Measurements from ENCODE around the gene PLCH1. TPM values are rescaled to one million over a fixed set of nuclear protein-coding genes. Genes with fewer than 3 reads are reported as not detected.

The PLCH1 gene
- total RNA-seq, 4 donors from 2014 or later, result 0.19 to 2.1 (median 0.28) TPM

DNA sequence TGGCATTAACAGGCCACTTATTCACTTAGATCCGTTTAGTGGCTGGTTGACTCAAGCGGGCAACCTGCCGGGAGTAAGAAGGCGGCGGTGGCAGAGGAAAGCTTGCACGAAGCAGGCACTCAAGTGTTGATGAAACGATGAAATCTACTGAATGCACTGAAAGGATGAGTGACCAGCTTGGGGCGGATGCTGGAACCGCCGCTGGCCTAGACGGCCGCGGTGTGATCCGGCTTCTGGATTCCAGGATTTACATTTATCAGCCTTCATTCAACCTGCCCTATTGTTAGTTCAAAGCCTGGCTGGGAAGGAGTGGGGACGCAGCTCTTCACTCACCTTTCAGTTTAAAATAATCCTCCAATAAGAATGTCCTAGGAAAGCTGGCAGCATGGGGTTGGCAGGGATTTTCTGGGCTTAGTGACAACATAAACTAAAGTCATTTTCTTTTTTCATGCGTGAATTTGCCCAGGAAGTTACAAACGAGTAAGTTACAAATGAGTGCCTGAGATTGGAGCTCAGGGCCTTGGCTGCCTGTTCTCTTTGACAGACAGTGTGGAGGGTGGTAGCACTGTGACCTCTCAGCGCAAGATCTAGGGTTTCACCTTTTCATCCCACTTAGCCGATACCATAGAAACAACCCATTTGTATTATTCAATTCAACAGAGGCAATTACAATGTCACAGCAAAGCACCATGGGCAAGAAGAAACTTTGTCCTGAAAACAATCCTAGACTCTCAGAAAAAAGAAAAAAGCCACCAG is 1.1 kb upstream of the PLCH1 start:
- Histone ChIP-seq H3K27ac (no peak overlapping the region), H3K27me3 (peaks cover 0 to 47% (median 2%) of the 10 kb centered on the region in 4 donors), H3K4me1 (peaks cover 5 to 35% (median 20%) of the 10 kb centered on the region in 3 donors), H3K9me3 (no peaks in the 10 kb centered on the region), H3K36me3 (no peaks in the 10 kb centered on the region), H3K4me3 (peak overlapping the region in 3 of 4 donors; percentile 56 to 73 (median 60))
- intact Hi-C loops (cut with DNase I), result no loop called here
- TF ChIP-seq, protein P1, sequence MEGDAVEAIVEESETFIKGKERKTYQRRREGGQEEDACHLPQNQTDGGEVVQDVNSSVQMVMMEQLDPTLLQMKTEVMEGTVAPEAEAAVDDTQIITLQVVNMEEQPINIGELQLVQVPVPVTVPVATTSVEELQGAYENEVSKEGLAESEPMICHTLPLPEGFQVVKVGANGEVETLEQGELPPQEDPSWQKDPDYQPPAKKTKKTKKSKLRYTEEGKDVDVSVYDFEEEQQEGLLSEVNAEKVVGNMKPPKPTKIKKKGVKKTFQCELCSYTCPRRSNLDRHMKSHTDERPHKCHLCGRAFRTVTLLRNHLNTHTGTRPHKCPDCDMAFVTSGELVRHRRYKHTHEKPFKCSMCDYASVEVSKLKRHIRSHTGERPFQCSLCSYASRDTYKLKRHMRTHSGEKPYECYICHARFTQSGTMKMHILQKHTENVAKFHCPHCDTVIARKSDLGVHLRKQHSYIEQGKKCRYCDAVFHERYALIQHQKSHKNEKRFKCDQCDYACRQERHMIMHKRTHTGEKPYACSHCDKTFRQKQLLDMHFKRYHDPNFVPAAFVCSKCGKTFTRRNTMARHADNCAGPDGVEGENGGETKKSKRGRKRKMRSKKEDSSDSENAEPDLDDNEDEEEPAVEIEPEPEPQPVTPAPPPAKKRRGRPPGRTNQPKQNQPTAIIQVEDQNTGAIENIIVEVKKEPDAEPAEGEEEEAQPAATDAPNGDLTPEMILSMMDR (IDR thresholded peaks at IDR 0.05), result no peak
- TF ChIP-seq POLR2A (IDR thresholded peaks at IDR 0.05), result no peak
- WGBS, 2 donors, result 22 to 29% methylated on average over 19 of the region's 19 CpGs
- no peak for DNase-seq

- intact Hi-C loops (cut with DNase I), result no loop called here
- Histone ChIP-seq H3K4me1 (peaks cover 5 to 35% (median 20%) of the 10 kb centered on the region in 3 donors), H3K27me3 (peaks cover 0 to 51% (median 2%) of the 10 kb centered on the region in 4 donors), H3K27ac (peak overlapping the region in 1 of 4 donors; percentile 10), H3K9me3 (no peaks in the 10 kb centered on the region), H3K36me3 (no peaks in the 10 kb centered on the region), H3K4me3 (peak overlapping the region; percentile 40 to 73 (median 58))
- TF ChIP-seq, protein P1 (IDR thresholded peaks at IDR 0.05), result no peak
- no peak for TF ChIP-seq POLR2A (IDR thresholded peaks at IDR 0.05)
- 1 to 3% methylated on average over 24 to 28 of the region's 48 CpGs for WGBS, 2 donors
- no peak for DNase-seq
These were observed 753 bp downstream of the PLCH1 start for GRCh38 chr3:155744010-155744625.

GRCh38 chr3:155743606-155744005 is 1.3 kb downstream of the PLCH1 start:
- Histone ChIP-seq H3K4me3 (peak overlapping the region; percentile 40 to 73 (median 58)), H3K4me1 (peaks cover 5 to 35% (median 20%) of the 10 kb centered on the region in 3 donors), H3K36me3 (no peaks in the 10 kb centered on the region), H3K27me3 (peaks cover 0 to 51% (median 2%) of the 10 kb centered on the region in 4 donors), H3K27ac (no peak overlapping the region), H3K9me3 (no peaks in the 10 kb centered on the region)
- no peak for DNase-seq
- intact Hi-C loops (cut with DNase I), result no loop called here
- WGBS, 2 donors, result 2 to 8% methylated on average over 8 of the region's 8 CpGs
- TF ChIP-seq, protein P1 (IDR thresholded peaks at IDR 0.05), result no peak
- TF ChIP-seq POLR2A (IDR thresholded peaks at IDR 0.05), result no peak

DNA sequence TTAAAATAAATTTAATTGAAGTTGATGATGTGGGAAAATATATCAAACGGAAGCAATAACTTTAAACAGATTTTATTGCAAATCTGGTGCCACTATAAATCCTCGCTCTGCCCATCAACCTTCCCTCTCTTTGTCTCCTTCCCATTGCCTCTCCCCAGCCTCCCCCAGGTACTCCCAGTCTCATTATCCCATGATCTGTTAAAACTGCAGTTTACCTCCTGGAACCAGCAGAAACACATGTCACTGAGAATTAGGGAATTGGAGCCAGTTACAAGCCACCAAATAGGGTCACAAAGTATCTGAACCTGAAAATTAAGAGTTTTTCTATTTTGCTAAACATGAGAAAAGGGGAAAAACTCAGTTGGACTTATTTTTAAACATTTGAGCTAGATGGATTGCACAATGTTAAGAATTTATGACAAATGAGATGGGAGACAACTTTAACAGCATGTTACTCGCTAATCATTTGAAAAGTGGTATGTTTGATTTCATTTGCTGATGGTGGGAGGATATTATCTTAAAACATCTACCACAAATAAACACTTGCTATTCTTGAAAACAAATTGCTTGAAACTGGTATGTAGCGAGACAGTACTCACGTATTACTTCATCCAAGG is 2.4 kb downstream of the PLCH1 start:
- no peak for TF ChIP-seq POLR2A (IDR thresholded peaks at IDR 0.05)
- TF ChIP-seq, protein P1 (IDR thresholded peaks at IDR 0.05), result no peak
- H3K27ac ChIP-seq, result no peak overlapping the region
- no peak for DNase-seq

GRCh38 chr3:155741603-155742002 is 3.3 kb downstream of the PLCH1 start:
- Histone ChIP-seq H3K27ac (no peak overlapping the region), H3K36me3 (no peaks in the 10 kb centered on the region), H3K4me3 (no peak overlapping the region), H3K27me3 (peaks cover 0 to 40% (median 2%) of the 10 kb centered on the region in 4 donors), H3K4me1 (peaks cover 5 to 35% (median 20%) of the 10 kb centered on the region in 3 donors), H3K9me3 (no peaks in the 10 kb centered on the region)
- DNase-seq, result no peak
- intact Hi-C loops (cut with DNase I), result no loop called here
- no peak for TF ChIP-seq POLR2A (IDR thresholded peaks at IDR 0.05)
- TF ChIP-seq, protein P1 (IDR thresholded peaks at IDR 0.05), result no peak

More for the DNA sequence above, 2.4 kb downstream of the PLCH1 start:
- Histone ChIP-seq H3K27me3 (peaks cover 0 to 40% (median 2%) of the 10 kb centered on the region in 4 donors), H3K4me1 (peaks cover 5 to 35% (median 20%) of the 10 kb centered on the region in 3 donors), H3K9me3 (no peaks in the 10 kb centered on the region), H3K4me3 (no peak overlapping the region), H3K36me3 (no peaks in the 10 kb centered on the region)
- intact Hi-C loops (cut with DNase I), result no loop called here
- 87% methylated on average over 5 of the region's 5 CpGs for WGBS, 2 donors
